ENCODE data around the gene OR51E1. TPM values are rescaled to one million over a fixed set of nuclear protein-coding genes. Genes with fewer than 3 reads are reported as not detected.

The OR51E1 gene
- total RNA-seq, 1 experiment from 2014 or later: not detected

- DNase-seq (ENCODE audit: low read depth): no peak
Observed at GRCh38 chr11:4647766-4648165, 4.0 kb downstream of the OR51E1 start.

GRCh38 chr11:4654635-4655369, 11.0 kb downstream of the OR51E1 start:
- DNase-seq (ENCODE audit: low read depth): no peak

- no peak for DNase-seq (ENCODE audit: low read depth)
Observed at GRCh38 chr11:4658629-4659445, 15.1 kb downstream of the OR51E1 start.

GRCh38 chr11:4662876-4663275, 19.1 kb downstream of the OR51E1 start:
- DNase-seq (ENCODE audit: low read depth): no peak

DNA sequence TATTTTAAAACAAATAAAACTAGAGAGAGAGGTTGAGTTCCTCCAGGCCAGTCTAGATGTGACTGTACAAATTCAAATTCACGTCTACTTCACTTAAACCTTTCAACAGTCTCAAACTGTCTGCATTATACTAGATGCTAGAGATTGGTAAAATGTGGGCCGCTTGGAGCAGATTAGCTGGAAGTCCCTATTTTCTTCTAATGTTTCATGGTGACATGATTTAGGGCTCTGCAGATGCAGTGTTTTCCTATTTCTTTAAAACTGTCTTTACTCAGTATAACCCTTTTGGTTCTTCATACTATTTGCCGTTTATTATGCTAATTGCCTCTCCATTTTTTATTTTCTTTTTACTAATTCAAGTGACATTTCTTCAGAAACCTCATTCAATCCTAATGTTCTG, 20.4 kb downstream of the OR51E1 start:
- no peak for DNase-seq (ENCODE audit: low read depth)

DNA sequence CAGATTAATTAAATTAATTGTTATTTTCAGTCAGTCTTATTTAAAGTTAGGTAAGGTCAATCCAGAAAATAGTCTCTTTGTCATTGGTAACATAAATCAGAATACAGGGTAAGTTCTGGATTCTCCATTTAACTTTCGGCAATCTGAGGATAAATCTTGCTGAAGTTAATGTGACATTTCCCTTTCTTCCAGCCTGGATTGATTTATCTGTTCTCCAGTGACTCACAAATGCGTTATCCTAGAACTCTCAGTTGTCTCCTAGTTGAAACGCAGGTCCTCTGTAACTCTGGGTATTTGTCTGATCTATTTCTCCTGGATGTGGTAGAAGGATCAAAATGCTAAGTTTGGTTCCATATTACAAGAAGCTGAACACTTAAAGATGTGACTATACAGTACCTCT, 21.0 kb downstream of the OR51E1 start:
- no peak for DNase-seq (ENCODE audit: low read depth)

DNA sequence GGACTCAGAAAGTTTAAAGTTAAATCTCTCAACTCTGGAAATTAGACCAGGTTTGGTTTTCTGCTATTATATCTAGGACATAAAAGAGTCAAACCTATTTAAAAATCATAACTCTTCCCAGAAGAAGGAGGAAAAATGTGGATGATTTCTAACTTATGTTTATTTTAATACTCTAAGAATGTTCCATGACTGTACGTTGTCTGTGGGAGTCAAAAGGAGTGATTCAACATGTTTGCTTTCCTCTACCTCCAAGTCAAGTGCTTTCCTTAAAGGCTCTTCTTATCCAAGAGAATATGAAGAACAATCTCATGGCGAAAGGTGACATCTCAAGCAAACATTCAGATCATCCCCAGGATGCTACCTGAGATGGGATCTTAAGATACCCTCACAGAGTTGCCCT, 21.6 kb downstream of the OR51E1 start:
- no peak for DNase-seq (ENCODE audit: low read depth)

- no peak for DNase-seq (ENCODE audit: low read depth)
Observed at GRCh38 chr11:4671741-4672140, 28.0 kb downstream of the OR51E1 start.

- DNase-seq (ENCODE audit: low read depth): peak; percentile 45
Observed at GRCh38 chr11:4672470-4672869, 28.7 kb downstream of the OR51E1 start.

- DNase-seq (ENCODE audit: low read depth): no peak
Observed at GRCh38 chr11:4673781-4674180, 30.0 kb downstream of the OR51E1 start.

DNA sequence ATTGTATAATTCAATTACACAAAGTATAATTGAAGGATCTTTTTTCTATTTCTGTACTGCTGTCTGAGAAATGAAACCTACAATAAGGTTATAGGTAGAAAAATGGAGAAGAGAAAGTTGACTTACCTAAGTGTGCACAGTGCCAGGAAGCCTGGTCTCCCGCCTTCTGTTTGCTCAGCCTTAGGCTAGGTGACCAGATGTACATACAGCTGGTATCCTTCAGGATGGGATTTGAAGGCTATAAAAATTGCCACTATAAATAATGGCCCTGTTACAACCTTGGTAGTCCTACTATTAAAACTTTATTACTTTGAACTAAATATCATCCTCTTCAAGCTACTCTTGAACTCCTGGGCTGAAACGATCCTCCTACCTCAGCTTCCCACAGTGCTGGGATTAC, 34.2 kb downstream of the OR51E1 start:
- DNase-seq (ENCODE audit: low read depth): no peak

DNA sequence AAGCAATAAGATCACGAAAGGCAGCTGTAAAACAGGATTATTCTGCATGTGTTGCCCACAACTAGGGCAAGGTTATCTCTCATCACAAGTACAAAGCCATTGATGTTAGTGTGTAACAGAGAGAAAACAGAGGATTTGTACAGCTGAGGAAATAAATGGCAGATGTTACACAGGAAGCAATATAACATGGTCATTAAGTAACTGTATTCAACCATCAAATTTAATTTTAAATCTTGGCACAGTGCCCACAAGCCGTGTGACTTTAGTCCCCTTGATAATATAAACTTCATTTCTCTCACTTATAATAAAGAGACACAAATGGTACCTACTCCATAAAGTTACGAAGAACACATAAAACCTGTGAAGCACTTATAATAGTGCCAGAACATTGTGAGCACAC, 36.6 kb downstream of the OR51E1 start:
- DNase-seq (ENCODE audit: low read depth): no peak

GRCh38 chr11:4682623-4683419, 39.0 kb downstream of the OR51E1 start:
- DNase-seq (ENCODE audit: low read depth): no peak

DNA sequence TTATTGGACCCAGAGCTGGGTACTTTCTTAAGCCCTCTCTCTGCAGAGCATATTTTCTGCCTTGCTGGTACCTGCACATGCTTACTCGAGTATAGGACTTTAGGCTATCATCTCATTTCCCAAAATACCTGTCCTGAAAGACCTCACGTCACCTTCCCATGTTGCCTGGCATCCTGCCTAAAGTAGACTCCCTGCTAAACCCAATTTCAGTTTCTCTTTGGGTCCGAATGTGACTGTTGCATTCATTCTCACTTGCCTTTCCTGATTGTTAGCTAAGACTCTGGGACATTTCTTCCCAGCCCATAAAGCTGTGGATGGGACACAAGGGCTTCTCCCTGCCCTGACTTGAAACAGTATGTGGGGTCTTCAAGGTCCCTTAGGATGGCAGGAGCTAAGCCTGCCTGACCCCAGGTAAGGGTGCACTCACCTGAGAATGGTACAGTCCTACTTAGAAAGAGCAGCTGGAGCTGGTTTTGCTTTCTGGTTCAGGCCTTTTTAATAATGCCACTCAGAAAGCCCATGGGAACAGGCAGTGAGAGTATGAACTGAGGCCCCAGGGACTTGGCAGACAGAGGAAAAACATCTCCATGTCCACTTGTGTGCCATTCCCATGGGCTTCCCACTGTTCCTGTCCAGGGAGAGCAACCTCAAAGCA, 41.0 kb downstream of the OR51E1 start:
- DNase-seq (ENCODE audit: low read depth): no peak

DNA sequence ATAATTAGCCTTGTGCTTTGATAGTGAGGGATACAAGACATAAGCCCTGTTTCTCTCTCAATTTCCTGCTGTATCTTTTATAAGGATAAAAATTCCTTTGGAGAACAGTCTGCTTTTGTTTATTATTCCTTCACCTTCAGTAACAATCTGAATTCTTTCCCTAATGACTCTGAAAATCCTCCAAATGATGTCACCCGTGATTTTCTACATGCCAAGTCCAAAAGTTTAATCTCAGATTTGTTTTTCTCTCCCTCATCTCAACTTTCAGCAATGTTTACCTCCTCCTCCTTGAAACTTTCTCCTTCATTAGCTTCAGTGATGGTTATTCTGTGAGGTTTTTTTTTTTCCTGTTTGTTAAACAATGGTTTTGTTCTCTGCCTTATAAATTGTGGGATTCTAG, 51.7 kb downstream of the OR51E1 start:
- DNase-seq (ENCODE audit: low read depth): no peak

GRCh38 chr11:4697585-4697984, 53.8 kb downstream of the OR51E1 start, which contains the start of gene OR51E2:
Gene OR51E2, minus strand, starts transcription at chr11:4697853. Its CDS starts 15,142 bp downstream, at chr11:4682711.
- peak; percentile 15 for DNase-seq (ENCODE audit: low read depth)

GRCh38 chr11:4699697-4700435, 56.1 kb downstream of the OR51E1 start:
- DNase-seq (ENCODE audit: low read depth): no peak

DNA sequence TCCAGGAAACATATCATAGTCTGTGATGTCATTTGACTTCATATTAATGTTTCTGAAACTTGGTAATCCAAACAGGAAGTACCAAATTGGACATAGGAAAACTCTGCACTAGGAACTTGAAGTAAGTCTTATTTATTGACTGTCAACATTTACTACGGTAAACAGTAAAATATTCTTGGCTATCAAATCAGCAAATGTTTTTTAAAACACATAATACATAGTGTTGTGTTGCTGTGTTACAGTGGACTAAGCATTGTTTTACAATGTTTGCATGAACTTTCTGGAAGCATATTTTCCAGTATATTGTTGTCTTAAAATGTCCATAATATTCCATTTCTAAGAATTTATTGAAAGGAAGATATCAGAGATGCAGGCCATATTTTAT, 56.6 kb downstream of the OR51E1 start:
- DNase-seq (ENCODE audit: low read depth): no peak

DNA sequence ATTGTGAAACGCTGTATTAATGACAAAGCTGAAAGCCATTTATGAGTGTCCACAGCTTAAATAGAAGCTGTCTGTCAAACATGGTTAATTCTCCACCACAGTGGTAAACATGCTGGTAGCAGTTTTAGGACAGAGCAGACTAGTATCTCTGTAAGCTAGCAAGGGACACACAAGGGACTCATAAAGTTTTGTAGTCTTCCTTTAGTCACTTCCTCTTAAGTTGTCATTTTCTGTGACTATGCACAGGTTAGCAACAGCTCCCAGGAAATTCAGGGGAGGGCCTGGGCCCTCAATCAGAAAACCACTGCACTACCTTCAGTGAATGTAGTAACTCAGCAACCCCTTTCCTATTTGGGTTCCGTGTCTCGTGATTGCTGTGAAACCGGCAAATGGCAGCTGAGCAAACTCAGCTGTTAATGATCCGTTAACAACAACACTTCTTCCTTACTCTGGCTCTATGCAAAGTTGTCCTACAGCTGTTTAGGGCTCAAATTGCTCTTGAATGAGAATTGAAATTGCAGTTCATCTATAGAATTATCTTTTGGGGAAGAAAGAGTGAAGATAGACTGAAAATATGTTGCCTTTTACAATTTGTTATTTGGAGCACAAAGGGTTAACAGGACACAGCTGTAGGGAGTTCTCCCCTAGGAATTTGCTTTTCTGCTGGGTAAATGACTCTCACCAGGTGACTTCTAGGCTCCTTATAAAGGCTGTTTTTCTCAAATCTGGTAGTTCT, 60.4 kb downstream of the OR51E1 start, which contains the start of gene MMP26:
Gene MMP26, plus strand, starts transcription at position 731 of the 736 bp plus-strand sequence.
- DNase-seq (ENCODE audit: low read depth): peak; percentile 34

DNA sequence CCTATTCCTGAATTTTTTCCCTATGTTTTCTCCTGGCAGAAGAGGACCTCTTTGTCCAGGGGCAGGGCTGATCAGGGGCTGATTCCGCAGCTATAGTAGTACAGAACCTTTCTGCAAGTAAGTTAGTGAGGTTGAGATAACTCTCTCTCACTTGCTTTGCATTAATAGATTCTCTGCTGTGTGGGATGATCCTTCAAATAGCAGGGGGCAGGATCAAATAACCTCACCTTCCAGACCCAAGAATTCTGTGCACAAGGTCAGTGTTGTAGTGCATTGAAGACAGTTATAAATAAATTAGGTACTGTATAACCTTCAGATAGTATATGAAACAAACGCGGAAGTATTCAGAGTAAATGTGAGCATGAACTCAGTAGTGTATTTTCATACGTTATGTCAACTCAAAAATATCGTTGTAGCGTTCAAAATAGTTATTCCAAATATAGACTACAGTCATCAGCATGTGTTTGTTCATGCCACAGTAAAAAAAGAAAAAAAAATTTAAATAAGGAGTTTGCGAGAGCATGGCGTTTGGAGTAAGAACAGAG, 61.1 kb downstream of the OR51E1 start:
- no peak for DNase-seq (ENCODE audit: low read depth)

Measured in LHCN-M2 (cell line).